NCI-H2196 treated with DMSO at 0.1 percent for 48 hours (cell line): ENCODE data around the gene GLI3.

Experiments
- DNase-seq: peaks from one replicate; lab custom pipeline; 2025; ENCODE audit not compliant: unreplicated experiment; lab: John Stamatoyannopoulos, UW

The GLI3 gene

GRCh38 chr7:42236266-42236975 is 588 bp downstream of the GLI3 start:
- no peak for DNase-seq

GRCh38 chr7:42235741-42236161 is 1.3 kb downstream of the GLI3 start:
- no peak for DNase-seq

GRCh38 chr7:42234736-42235135 is 2.3 kb downstream of the GLI3 start:
- no peak for DNase-seq

GRCh38 chr7:42233695-42234331 is 3.2 kb downstream of the GLI3 start:
- DNase-seq = no peak

GRCh38 chr7:42233171-42233570 is 3.8 kb downstream of the GLI3 start:
- DNase-seq = no peak

GRCh38 chr7:42232275-42232674 is 4.7 kb downstream of the GLI3 start:
- no peak for DNase-seq

- DNase-seq = no peak
Observed at GRCh38 chr7:42231043-42231787, 5.8 kb downstream of the GLI3 start.

GRCh38 chr7:42227936-42228591 is 8.9 kb downstream of the GLI3 start:
- DNase-seq = no peak

GRCh38 chr7:42227541-42227935 is 9.5 kb downstream of the GLI3 start:
- DNase-seq = no peak

- DNase-seq = no peak
Observed at GRCh38 chr7:42227021-42227420, 10.0 kb downstream of the GLI3 start.

- DNase-seq = no peak
Observed at GRCh38 chr7:42226354-42226941, 10.6 kb downstream of the GLI3 start.

- DNase-seq = no peak
Observed at GRCh38 chr7:42224391-42225003, 12.5 kb downstream of the GLI3 start.

GRCh38 chr7:42222891-42223290 is 14.1 kb downstream of the GLI3 start:
- DNase-seq = no peak

GRCh38 chr7:42222125-42222524 is 14.9 kb downstream of the GLI3 start:
- DNase-seq = no peak

- DNase-seq = no peak
Observed at GRCh38 chr7:42221304-42221703, 15.7 kb downstream of the GLI3 start.

- no peak for DNase-seq
Observed at GRCh38 chr7:42219447-42219846, 17.6 kb downstream of the GLI3 start.

- DNase-seq = no peak
Observed at GRCh38 chr7:42218248-42218647, 18.8 kb downstream of the GLI3 start.

- no peak for DNase-seq
Observed at GRCh38 chr7:42217548-42217947, 19.5 kb downstream of the GLI3 start.

- DNase-seq = no peak
Observed at GRCh38 chr7:42217053-42217452, 20.0 kb downstream of the GLI3 start.

GRCh38 chr7:42214060-42214679 is 22.8 kb downstream of the GLI3 start:
- no peak for DNase-seq
